HG03439 (cell line): Measurements from ENCODE around the gene ZNF750.

Source experiments
- ATAC-seq: cut with Tn5 transposase; IDR thresholded peaks from one replicate; pipeline ENCODE4 v1.9.1; 2021; ENCODE audit warnings: mild to moderate bottlenecking, moderate library complexity; ENCODE audit not compliant: unreplicated experiment

The ZNF750 gene

DNA sequence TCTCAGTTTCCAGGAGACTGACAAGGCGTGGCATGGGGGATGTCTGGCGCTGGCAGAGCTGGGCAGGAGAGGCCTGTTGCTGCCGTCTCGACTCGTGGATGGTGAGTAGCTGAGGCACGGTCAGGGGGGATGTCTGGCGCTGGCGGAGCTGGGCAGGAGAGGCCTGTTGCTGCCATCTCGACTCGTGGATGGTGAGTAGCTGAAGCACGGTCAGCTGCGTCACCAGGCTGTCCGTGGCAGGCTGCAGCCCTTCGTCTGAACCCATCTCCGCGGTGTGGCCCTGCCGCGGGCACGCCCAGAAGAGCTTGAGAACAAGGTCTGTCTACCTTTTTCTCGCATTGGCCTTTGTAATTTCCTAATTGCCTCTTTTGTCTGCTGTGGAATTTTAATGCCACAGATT is 25.0 kb downstream of the ZNF750 start:
- ATAC-seq = no peak

GRCh38 chr17:82813299-82814051 is 26.3 kb downstream of the ZNF750 start:
- ATAC-seq = no peak

DNA sequence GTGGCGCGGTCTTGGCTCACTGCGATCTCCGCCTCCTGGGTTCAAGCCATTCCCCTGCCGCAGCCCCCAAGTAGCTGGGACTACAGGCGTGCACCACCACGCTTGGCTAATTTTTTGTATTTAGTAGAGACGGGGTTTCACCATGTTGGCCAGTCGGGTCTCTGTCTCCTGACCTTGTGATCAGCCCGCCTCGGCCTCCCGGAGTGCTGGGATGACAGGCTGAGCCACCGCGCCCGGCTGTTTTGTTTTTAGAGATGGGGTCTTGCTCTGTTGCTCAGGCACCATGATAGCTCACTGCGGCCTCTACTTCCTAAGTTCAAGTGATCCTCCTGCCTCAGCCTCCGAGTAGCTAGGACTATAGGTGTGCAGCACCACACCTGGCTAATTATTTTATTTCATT is 27.2 kb downstream of the ZNF750 start:
- no peak for ATAC-seq

DNA sequence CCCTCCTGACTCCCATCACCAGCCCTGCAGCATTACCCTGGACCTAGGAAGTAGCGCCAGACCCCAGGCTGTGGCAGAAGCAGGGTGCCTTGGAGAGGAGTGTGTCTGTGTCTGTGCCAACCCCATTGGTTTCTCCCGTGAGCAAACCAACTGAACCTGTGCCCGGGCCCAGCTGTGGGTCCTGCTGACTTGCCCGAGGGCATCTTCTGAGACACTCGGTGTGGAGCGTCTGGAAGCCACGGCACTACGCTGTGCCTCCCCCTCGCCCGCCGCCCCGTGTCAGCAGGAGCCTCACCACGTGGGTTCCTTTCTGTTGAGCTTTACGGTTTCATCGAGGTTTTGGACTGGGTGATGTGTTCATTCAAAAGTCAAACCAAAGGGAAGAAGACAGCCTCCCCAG is 27.8 kb downstream of the ZNF750 start:
- ATAC-seq = no peak

GRCh38 chr17:82810644-82811430 is 29.0 kb downstream of the ZNF750 start:
- no peak for ATAC-seq

- no peak for ATAC-seq
Measured at GRCh38 chr17:82808921-82809905, 30.6 kb downstream of the ZNF750 start.

GRCh38 chr17:82808006-82808405 is 31.8 kb downstream of the ZNF750 start:
- no peak for ATAC-seq

- ATAC-seq = no peak
Measured at GRCh38 chr17:82807562-82807961, 32.3 kb downstream of the ZNF750 start.

- no peak for ATAC-seq
Measured at GRCh38 chr17:82807101-82807500, 32.7 kb downstream of the ZNF750 start.

GRCh38 chr17:82806645-82807044 is 33.2 kb downstream of the ZNF750 start:
- ATAC-seq = no peak

GRCh38 chr17:82805823-82806222 is 34.0 kb downstream of the ZNF750 start:
- no peak for ATAC-seq

DNA sequence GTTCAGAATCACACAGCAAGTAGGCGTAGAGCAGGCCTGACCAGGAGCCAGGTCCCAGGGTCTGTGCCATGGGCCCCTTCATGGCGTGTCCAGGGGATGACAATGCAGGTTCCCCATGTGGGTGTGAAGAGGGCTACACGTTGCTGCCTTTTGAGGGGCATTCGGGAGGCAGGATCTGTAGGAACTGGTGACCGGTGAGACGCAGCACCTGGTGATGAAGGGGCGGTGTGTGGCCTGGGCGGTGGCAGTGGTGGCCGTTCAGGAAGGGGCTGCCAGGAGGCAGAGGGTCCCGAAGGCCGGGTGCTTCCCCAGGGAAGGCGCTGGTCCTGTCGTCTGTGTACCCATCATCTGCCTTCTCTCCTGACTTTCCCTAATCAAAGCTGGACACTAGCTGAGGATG is 34.6 kb downstream of the ZNF750 start:
- no peak for ATAC-seq

GRCh38 chr17:82804442-82805191 is 35.2 kb downstream of the ZNF750 start:
- ATAC-seq = no peak

DNA sequence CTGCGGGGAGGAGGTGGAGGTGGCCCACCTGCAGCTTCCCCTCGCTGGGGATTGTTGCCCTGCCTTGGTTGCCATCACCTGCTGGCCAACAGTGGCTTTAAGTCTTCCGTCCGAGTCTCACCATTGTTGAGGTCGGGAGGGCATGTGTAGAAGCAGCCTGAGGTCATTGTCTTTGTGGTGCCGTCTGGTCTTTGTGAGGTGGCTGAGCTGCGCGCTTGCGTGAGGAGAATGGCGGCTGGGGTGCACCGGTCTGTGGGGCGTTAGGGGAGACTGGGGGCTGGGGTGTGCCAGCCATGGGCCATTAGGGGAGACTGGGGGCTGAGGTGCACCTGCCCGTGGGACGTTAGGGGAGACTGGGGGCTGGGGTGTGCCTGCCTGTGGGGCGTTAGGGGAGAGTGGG is 36.2 kb downstream of the ZNF750 start:
- ATAC-seq = no peak

GRCh38 chr17:82803185-82803584 is 36.6 kb downstream of the ZNF750 start:
- no peak for ATAC-seq

DNA sequence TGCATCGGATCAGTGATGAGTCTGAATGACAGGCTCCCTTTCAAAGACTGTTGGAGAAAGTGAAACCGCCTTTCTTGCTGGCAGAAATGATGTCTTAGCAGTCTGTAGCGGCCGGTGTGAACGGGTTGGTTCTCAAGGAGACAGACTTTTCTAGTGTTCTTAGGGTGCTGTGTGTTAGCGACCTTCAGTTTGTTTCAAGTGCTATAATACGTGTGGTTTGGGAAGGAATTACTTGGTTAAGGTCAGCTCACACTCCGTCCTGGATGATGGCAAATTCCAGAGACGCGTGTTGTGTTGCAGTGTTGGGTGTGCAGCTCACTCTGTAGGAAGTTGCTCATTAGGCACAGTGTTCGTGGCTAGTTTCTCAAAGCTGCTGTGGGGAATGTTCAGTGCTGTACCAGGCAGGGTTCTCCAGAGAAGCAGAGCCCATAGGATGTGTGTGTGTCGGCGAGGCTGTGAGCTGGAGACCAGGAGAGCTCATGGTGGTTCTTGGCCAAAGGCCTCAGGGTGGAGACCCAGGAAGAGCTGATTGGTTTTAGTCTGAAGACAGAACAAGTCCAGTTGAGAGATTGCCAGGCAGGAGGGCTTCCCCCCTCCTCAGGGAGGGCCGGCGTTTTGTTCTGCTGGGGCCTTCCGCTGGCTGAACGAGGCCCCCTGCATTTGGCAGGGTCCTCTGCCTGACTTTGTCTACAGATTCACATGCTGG is 37.6 kb downstream of the ZNF750 start:
- ATAC-seq = no peak

GRCh38 chr17:82801377-82801970 is 38.3 kb downstream of the ZNF750 start:
- ATAC-seq = no peak

GRCh38 chr17:82800885-82801284 is 38.9 kb downstream of the ZNF750 start:
- ATAC-seq = no peak

DNA sequence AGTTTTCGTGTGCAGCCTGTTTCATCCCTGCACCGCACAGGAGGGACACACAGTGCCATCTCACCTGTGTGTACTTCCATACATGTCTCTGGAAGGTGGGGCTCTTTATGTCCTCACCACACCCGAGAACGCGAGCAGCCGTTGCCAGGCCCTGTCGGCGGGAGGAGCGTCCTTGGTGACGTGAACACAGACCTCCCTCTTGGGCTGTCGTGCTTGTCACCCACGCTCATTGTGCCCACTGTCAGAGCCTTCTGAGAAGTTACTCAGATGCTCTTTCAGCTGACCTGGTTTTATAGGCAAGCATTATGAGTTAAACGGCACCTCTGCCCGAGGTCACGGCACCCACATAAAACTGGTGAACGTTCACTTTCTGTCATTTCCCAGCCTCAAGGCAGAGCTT is 40.2 kb downstream of the ZNF750 start:
- no peak for ATAC-seq
